HG02623 (cell line): ENCODE results near the gene ZBTB17.
"Not testable (repeated sequence)": the region's sequence is repeated elsewhere in the genome, so short reads cannot be mapped to it uniquely, and the experiment has no call there.

Experiments
- ATAC-seq: cut with Tn5 transposase; IDR thresholded peaks from one replicate; pipeline ENCODE4 v1.9.1; 2021; ENCODE audit warnings: moderate library complexity; ENCODE audit not compliant: unreplicated experiment

Gene ZBTB17

DNA sequence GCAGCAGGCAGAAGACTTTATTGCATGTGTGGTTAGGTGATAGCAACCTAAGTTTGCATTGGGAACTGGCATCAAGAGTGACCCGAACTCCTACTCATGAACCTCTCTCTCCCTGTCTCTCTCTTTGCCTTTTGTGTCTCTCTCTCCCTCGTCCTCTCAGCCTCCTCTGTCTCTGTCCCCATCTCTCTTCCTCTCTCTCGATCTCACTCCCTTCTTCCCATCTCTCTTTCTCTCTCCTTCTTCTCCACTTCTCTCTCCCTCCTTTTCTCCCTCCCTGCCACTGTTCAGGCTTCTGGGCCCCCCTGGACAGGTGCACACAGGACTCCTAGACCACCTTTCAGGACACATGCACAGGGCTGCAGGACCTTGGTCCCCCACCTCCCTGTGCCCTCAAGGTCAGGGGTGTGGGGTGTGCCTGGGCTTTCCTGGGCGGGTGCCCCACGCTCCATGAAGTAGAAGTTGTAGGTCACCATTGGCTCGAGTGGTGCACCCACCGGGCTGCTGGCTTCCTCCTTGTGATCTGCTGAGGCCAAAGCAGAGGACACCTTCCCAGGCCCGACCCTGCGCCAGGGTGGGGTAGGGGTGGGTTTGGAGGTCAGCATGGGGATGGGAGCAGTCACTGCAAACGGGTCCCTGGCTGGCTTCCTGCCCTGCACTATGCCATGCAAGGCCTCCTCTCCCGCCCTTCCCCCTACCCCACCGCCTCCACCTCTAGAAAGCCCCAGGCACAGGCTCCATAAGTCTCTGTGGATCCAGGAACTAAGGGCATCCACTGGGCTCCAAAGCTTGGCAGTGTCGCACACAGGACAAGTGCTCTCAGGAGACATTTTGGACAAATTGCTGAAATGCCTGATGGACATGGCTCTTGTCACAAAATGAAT is 13.2 kb upstream of the ZBTB17 start:
- no peak for ATAC-seq

DNA sequence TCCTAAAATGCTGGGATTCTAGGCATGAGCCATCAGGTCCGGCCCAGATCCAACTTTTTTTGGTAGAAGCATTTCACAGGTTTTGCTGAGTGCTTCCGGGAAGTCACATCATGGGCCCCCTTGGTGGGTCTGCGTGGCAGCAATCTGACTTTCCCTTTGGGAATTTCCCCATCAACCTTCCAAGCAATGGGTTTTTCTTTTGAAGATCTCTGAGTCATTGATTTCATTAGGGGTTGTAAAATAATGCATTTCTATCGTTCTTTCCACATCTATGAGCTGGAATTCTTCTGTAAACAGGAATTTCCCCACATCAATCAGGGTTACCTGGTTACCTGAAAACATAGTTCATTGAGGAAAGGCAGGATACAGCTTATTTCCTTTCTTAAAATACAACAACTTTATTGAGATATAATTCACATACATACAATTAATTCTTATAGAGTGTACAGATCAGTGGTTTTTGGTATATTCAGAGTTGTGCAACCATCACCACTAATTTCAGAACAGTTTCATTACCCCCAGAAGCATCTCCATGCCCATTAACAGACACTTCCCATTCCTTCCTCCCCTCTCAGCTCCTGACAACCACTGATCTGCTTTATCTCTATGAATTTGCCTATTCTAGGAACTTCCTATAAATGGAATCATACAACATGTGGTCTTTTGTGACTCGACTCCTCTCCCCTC is 9.9 kb upstream of the ZBTB17 start:
- ATAC-seq, result no peak

DNA sequence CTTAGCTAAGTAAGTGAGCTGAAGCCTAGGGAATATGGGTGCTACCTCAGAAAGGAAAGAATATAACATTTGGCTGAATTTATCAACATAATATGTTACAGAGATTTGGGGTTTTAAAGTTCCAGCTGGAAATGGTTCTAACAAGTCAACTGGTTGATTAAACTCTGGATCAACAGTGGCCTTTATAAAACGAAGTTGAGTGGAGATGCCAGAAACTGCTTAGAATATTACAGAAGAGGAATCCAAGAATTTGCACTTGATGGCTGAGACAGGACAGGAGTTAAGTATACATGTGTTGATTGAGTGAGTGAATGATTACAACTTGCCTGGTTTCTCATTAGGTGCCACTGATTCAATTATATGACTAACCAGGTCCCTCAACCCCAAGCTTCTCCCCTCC is 7.4 kb upstream of the ZBTB17 start:
- ATAC-seq, result no peak

DNA sequence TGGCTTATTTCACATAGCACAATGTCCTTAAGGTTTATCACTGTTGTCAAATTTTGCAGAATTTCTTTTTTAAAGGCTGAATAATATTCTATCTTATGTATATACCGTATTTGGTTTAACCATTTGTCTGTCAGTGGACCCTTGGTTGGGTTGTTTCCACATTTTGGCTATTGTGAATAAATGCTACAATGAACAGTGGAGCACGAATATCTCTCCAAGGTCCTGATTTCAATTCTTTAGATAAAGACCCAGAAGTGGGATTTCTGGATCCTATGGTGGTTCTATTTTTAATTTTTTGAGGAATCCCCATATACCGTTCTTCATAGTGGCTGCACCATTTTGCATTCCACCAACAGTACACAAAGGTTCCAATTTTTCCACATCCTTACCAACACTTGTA is 5.8 kb upstream of the ZBTB17 start:
- ATAC-seq, result no peak

DNA sequence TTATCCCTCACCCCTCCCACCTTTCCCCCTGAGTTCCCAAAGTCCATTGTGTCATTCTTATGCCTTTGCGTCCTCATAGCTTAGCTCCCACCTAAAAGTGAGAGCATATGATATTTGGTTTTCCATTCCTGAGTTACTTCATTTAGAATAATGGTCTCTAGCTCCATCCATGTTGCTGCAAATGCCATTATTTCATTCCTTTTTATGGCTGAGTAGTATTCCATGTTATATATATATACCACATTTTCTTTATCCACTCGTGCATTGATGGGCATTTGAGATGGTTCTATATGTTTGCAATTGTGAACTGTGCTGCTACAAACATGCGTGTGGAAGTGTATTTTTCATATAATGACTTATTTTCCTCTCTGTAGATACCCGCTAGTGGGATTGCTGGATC is 2.0 kb upstream of the ZBTB17 start:
- ATAC-seq, result not testable (repeated sequence)

DNA sequence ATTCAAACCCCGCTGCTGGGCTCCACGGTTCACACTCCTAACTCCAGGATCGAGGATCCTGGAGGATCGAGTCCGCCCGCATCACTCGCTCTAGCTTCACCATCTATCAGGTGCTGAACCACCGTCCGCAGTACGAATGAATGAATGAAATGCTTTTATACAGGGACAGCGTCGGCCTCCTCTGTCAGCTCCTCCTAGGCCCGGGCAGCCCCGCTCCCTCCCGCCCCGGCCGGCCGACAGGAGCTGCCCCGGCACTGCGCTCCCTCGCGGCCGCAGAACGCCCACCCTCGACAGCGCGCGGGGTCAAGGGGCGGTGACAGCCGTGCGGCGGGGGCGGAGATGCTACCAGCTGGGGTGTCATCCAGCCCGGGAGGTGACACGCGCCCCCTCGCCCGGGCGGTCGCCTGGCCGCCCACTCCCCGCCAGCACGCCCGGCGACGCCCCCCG is 520 bp downstream of the ZBTB17 start:
- ATAC-seq, result peak; percentile 60

DNA sequence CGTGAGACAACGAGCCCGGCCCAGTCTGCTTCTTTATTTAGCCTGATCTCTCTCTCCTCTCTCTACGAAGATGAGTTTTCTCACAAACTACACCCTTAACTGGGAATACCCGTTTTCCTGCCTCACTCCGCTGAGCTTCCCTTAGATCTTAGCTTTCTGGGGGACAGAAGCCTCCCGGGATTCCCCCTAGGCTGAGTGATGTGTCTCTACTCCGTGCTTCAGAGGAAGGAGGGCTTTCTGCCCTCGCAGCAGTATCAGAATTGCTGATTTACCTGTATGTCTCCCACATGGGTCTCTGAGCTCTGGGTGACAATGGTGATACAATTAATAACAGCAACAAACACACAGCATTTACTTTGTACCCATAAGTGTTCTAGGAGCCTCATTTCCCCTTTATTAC is 1.0 kb downstream of the ZBTB17 start:
- no peak for ATAC-seq

DNA sequence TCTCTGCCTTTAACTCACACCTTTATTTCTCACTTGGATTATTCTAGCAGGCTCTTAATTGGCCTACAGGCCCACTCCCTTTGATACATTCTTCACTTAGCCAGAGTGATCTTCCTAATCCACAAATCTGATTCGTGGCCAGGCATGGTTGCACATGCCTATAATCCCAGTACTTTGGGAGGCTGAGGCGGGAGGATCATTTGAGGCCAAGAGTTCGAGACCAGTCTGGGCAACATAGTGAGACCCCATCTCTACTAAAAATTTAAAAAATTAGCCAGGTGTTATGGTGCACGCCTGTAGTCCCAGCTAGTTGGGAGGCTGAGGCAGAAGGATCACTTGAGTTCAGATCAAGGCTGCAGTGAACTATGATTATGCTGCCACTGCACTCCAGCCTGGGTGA is 2.1 kb downstream of the ZBTB17 start:
- ATAC-seq, result no peak

DNA sequence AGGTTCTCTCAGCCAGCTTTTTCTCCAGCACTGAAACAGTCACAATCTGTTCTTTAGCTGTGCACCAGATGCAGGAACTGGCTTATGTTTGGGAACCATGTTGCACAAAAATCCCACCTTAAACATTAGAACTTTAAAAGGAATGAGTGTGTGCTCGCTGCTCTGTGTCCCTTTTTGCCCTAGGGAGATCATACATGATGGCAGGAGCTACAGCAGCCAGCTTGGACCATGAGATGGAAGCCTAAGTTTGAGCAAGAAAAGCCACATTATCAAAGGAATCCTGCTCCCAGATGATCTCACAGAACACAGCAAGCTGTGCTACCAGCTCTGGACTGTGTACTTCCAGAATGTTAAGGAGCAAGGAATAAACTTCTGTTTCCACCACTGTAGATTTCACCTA is 3.5 kb downstream of the ZBTB17 start:
- no peak for ATAC-seq

DNA sequence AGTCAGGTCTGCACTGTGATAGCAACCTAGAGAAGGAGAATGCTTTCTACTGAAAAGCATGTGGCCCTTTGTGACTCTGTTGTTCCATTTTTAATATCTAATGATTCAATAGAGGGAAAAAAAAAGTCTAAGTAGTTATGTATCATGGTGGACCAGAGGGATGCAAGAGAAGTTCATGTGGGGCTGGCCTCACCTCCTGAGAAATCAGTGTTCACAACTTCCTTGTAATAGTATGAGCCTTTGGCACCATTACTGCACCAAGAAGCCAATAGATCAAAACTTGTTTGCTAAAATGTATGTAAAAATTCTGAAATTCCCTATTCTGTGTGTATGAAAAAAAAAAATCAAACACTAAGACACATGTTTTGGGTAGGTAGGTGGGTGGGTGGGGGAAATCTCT is 5.0 kb downstream of the ZBTB17 start:
- no peak for ATAC-seq

DNA sequence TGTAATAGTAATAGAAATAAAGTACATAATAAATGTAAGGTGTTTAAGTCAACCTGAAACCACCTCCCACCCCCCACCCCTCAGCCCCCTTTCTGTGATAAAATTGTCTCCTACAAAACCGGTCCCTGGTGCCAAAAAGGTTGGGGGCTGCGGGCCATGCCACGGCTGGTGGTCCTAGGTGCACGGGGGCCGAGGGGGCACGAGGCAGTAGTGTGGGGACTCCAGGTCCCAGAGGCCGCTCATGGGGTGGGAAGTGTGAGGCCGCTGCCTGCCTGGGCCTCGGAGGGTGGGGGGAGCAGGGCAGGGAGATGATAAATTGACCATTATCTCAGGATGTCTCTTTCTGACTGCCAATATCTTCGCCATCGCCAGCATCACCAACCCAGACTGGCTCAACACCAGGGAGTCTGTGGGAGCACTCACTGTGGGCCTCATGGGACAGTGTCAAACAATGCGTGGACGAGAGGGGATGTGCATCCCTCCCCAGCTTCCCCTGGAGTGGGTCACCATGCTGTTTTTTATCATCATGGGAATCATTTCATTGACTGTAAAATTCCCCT is 6.5 kb downstream of the ZBTB17 start:
- no peak for ATAC-seq

DNA sequence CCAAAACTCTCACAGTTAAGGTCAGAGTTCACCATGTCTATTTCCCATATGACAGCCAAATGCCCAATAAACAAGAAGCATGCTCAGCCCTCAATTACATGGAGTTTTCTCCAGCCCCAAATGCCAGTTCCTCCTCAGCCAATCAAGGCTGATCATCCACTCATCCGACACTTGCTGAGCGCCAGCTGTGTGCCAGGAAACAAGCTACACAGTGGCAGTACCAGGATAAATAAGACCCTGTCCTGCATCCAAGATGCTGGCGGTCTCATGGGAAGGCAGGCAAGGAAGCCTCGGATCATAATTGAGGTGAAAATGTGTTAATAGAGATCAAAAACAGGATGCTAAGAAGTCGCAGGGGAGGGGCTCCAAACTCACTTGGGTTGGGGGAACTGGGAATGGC is 7.7 kb downstream of the ZBTB17 start:
- ATAC-seq, result no peak

DNA sequence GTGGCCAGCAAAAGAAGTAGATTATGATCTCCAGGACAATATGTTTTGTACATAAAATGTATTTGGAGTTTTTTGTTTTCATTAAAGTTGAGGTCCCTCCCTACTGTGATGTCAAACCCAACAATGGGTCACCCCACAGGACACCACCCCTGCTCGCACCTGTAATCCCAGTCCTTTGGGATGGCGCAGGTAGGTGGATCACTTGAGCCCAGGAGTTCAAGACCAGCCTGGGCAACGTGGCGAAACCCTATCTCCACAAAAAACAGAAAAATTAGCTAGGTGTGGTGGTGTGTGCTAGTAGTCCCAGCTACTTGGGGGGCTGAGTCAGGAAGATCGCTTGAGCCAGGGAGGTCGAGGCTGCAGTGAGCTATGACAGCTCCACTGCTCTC is 9.0 kb downstream of the ZBTB17 start:
- ATAC-seq, result no peak

DNA sequence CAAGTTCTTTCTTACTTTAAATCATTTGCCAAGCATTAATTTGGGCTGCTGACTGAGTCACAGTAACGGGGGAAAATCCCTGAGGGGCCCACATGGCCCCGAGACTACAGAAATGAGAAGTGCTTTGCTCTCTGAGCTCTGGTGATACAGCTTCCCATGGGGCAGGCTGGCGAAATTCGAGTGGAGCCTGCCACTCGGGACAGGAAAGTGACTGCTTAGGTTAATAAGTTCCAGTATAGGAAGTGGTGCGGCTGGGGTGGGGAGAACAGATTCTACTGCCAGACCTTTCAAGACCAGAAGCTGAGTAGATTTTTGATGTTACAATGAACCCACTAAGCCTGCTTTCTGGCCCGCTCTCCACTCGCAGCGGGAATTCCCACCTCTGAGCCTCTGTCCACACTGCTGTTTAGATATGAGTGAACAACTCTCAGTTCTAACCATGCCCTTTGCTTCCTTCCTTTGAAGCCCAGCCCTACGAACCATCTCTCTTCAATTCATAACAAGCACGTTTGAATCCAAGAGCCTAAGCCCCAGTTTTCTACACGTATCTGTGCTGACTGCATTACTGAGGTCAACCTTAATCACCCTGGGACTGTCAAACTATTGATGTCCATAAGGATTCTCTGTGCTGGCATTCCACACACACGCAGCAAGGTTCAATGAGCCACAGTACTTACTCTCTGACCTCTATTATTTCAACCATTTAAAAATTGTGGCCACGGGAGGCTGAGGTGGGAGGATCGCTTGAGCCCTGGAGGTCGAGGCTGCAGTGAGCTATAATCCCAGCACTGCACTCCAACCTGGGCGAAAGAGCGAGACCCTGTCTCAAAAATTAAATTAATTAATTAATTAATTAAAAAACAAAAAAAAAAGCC is 9.6 kb downstream of the ZBTB17 start:
- peak; percentile 71 for ATAC-seq

DNA sequence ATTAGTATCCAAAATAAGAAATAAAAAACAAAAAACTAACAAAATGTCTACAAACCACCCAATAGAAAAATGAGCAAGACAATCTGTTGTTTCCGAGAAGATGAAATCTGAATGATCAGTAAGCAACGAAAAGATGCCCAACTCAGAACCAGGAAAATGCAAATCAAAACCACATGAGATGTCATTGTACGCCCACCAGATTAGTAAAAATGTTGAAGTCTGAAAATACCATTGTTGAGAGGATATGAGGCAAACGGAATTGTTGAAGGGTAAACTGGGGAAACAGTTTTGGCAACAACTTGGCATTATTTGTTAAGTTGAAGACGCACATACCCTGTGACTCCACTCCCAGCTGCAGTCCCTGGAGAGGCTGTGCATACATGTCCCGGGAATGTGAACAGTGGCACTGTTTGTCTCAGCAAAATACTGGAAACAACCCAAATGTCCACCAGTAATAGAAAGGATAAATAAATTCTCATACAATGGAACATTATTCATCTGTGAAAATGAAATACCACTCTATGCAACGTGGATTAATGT is 10.6 kb downstream of the ZBTB17 start:
- ATAC-seq, result no peak

DNA sequence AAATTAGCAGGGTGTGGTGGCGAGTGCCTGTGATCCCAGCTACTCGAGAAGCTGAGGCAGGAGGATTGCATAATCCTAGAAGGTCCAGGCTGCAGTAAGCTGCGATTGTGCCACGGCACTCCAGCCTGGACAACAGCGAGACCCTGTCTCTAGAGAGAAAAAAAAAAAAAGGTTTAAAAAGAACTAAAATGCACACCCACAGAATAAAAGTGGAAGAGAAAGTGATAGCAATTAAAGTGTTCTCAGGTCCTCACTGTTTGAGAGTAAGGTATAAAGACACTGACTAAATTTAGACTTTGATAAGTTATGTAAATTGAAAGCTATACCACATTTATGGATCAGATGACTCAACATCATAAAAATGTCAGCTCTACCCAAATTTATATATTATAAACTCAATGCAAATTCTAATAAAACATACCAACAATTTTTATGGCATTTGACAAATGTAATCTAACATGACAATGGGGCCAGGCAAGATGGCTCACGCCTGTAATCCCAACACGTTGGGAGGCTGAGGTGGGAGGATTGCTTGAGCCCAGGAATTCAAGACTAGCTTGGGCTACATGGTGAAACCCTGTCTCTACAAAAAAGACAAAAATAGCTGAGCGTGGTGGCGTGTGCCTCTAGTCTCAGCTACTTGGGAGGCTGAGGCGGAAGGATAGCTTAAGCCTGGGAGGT is 11.8 kb downstream of the ZBTB17 start:
- ATAC-seq, result no peak

DNA sequence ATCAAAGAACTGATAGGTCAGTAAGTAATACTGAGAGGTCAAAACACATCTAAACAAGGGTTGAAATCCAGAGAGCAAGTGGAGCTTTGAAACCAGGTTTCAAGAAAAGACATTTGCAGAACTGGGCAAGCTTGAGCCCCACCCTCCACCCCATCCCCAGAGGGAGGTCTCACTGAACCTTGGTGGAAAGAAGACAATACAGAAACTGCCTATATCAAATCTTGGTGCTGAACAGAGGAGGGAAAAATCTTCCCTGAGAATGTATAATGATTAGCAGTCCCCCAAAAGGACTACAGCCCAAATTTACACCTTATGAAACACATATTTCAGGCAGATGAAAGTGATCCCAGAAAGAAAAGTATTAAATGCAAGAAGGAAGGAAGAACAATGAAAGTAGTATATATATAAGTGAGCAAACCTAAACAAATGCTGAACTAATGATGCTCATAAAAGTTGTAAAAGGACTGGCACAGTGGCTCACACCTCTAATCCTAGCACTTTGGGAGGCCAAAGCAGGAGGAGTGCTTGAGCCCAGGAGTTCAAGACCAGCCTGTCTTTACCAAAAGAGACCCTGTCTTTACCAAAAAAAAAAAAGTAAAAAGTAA is 12.4 kb downstream of the ZBTB17 start:
- ATAC-seq, result no peak

DNA sequence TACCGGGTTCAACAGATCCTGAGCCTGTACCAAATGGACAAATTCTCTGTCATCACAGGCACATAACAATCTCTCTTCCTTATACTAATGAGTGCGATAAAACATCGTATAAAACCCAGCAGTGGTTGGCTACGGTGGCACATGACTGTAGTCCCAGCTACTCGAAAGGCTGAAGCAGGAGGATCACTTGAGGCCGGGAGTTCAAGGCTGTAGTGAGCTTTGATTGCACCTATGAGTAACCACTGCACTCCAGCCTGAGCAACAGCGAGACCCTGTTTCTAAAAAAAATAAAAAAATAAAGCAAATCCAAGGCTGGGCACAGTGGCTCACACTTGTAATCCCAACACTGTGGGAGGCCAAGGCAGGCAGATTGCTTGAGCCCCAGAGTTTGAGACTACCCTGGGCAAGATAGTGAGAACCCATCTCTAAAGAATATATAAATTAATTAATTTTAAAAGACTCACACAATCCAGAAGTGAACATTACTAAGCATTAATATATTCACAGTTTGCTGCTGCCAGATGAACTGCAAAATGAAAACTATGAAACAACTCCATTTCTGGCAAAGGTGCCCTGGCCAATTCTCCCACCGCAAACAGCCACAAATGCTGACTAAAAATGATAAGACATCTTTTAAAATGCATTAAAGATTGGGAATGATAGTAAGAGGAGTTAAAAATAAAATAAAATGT is 13.1 kb downstream of the ZBTB17 start:
- ATAC-seq, result no peak

DNA sequence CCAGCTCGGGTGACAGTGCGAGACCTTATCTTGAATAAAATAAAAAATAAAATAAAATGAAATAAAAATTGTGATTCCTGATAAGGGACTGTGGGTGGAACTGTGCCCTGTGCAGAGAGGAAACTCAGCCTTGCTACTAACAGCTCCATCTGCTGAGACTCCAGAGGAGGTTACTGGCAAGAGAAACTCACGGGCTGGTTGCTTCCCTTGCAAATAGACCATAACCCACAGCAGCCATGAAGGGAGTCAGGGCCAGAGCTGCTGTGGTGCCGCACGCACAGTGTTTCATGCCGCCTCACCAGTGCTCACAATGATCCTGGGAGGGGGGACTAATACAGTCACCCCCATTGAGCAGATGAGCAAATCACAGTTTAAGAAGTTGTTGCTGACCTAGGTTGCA is 13.7 kb downstream of the ZBTB17 start:
- no peak for ATAC-seq
